ENCODE measurements around the gene EFEMP2.

The EFEMP2 gene

GRCh38 chr11:65883786-65884715 is 11.5 kb upstream of the EFEMP2 start:
- H3K4me3 ChIP-seq (ENCODE audit: low read depth, low read length): no peak overlapping the region
- no peak for DNase-seq (ENCODE audit: low read depth)
- no peak for TF ChIP-seq CTCF (conservative IDR thresholded peaks at IDR 0.05; ENCODE audit: low read depth, low read length)

DNA sequence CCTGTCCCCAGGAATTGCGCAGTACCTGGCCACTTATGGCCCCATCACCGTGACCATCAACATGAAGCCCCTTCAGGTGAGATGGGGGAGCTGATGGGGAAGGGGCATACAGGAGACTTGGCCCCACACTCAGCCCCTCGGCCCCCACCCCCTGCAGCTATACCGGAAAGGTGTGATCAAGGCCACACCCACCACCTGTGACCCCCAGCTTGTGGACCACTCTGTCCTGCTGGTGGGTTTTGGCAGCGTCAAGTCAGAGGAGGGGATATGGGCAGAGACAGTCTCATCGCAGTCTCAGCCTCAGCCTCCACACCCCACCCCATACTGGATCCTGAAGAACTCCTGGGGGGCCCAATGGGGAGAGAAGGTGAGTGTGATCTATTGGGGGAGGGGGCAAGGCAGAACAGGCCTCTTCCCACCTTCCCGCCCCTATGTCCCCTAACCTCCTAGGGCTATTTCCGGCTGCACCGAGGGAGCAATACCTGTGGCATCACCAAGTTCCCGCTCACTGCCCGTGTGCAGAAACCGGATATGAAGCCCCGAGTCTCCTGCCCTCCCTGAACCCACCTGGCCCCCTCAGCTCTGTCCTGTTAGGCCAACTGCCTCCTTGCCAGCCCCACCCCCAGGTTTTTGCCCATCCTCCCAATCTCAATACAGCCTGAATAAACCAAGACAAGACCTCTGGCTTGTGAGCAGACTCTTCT is 10.6 kb upstream of the EFEMP2 start:
- no peak overlapping the region for H3K4me3 ChIP-seq (ENCODE audit: low read depth, low read length)
- TF ChIP-seq CTCF (conservative IDR thresholded peaks at IDR 0.05; ENCODE audit: low read depth, low read length): no peak
- DNase-seq (ENCODE audit: low read depth): no peak

GRCh38 chr11:65882120-65883057 is 9.8 kb upstream of the EFEMP2 start:
- no peak for TF ChIP-seq CTCF (conservative IDR thresholded peaks at IDR 0.05; ENCODE audit: low read depth, low read length)
- DNase-seq (ENCODE audit: low read depth): no peak
- H3K4me3 ChIP-seq (ENCODE audit: low read depth, low read length): no peak overlapping the region

DNA sequence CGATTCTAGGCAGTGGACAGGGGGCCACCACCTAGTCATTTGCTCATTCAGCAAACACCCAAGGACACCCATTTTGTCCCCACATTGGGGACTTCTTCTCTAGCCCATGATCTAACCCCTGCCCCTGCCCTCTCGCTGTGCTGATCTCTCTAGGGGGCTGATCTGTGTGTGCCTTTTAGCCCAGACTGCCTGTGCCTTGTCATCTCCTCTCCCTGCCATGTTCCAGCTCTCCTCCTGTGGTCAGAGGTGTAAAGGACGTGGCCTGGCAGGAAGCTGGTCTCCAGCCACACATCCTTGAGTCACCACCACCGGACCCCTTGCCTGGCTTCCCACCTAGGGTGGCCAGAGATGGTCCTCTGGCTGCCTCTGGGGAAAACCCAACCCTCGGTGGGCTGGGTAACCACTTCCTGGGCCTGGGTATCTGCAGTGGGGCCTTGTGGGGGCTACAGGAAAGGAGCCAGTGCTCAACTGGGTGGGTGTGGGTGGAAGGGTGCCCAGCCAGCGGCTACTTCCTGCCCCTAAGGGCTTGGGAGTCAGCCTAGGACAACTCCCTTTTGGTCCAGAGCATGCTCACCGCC is 8.3 kb upstream of the EFEMP2 start:
- no peak overlapping the region for H3K4me3 ChIP-seq (ENCODE audit: low read depth, low read length)
- no peak for DNase-seq (ENCODE audit: low read depth)
- no peak for TF ChIP-seq CTCF (conservative IDR thresholded peaks at IDR 0.05; ENCODE audit: low read depth, low read length)

GRCh38 chr11:65880027-65880426 is 7.4 kb upstream of the EFEMP2 start:
- TF ChIP-seq CTCF (conservative IDR thresholded peaks at IDR 0.05; ENCODE audit: low read depth, low read length): no peak
- H3K4me3 ChIP-seq (ENCODE audit: low read depth, low read length): no peak overlapping the region
- DNase-seq (ENCODE audit: low read depth): no peak

- DNase-seq (ENCODE audit: low read depth): no peak
- no peak within 1 kb of the TSS for H3K4me3 ChIP-seq (ENCODE audit: low read depth, low read length)
- no peak for TF ChIP-seq CTCF (conservative IDR thresholded peaks at IDR 0.05; ENCODE audit: low read depth, low read length)
Observed at GRCh38 chr11:65879617-65880016, 7.0 kb upstream of the EFEMP2 start, which contains the start of gene CTSW. Gene CTSW, plus strand, starts transcription at chr11:65879837. Its CDS starts 18 bp downstream, at chr11:65879855.

Measured in choroid plexus epithelial cell (primary cell).